ENCODE measurements around the gene ATOH7.

- TF ChIP-seq CTCF (IDR thresholded peaks at IDR 0.05; ENCODE audit: low read depth, low read length) (no peak), POLR2A (IDR thresholded peaks at IDR 0.05; ENCODE audit: extremely low read depth, insufficient read length) (no peak)
Measured at GRCh38 chr10:68261132-68261856, 29.4 kb upstream of the ATOH7 start.

Data from NB4 (cell line).